Endothelial cell of umbilical vein (primary cell): ENCODE measurements around the gene ABAT. TPM values are rescaled to one million over a fixed set of nuclear protein-coding genes. Genes with fewer than 3 reads are reported as not detected.

Source experiments
- BruUV-seq: library from RNA; stranded (reverse); fragments of 400-500 nt; replicated peaks from 2 replicates; lab custom pipeline; 2021; lab: Mats Ljungman, UMichigan
- CTCF ChIA-PET: fragments of 300-600, 350-600 bp; sonication (Branson Sonifier 250); formaldehyde crosslinking; loops from one replicate; lab custom pipeline; 2021; ENCODE audit warnings: antibody characterized with exemption, inconsistent platforms; lab: Charles Lee
- POLR2A ChIA-PET: fragments of 300-600, 350-600 bp; sonication (Branson Sonifier 250); formaldehyde crosslinking; loops from one replicate; lab custom pipeline; 2021; ENCODE audit warnings: antibody characterized with exemption, inconsistent platforms; lab: Charles Lee
- DNase-seq: peaks from one replicate; pipeline ENCODE4 v3.0.0-alpha.2; 2011; ENCODE audit warnings: low read depth, low spot score
- FAIRE-seq: peaks from 2 replicates; lab custom pipeline; 2011; peaks lifted over from hg19 to GRCh38; lab: Jason Lieb, UNC
- H2AFZ ChIP-seq: 2 replicates; pipeline ENCODE4 v1.6.0; 2012; ENCODE audit warnings: low read depth, low read length, control low read depth, inconsistent platforms
- H3K27ac ChIP-seq: 2 replicates; pipeline ENCODE4 v1.5.1; 2011; ENCODE audit warnings: low read depth, mild to moderate bottlenecking, control low read depth, low read length, moderate library complexity; ENCODE audit not compliant: insufficient read depth
- H3K27me3 ChIP-seq, 2 experiments: 2 replicates each; pipeline versions ENCODE4 v1.6.0 to v1.6.1; 2011; ENCODE audit warnings: low read length in 2 of 2, mixed read lengths in 1 of 2; ENCODE audit not compliant: control insufficient read depth in 2 of 2, insufficient read depth in 2 of 2
- H3K36me3 ChIP-seq, 2 experiments: 2 replicates in 1 of 2; 3 replicates in 1 of 2; pipeline ENCODE4 v1.5.1; 2011; ENCODE audit warnings: low read length in 2 of 2, mild to moderate bottlenecking in 1 of 2, moderate library complexity in 1 of 2; ENCODE audit not compliant: control insufficient read depth in 2 of 2, insufficient read depth in 2 of 2; ENCODE audit errors: extremely low read depth in 1 of 2
- H3K4me1 ChIP-seq: 3 replicates; pipeline ENCODE4 v1.5.1; 2011; ENCODE audit warnings: mild to moderate bottlenecking, low read length; ENCODE audit not compliant: control insufficient read depth, insufficient read depth; ENCODE audit errors: extremely low read depth
- H3K4me2 ChIP-seq: 2 replicates; pipeline ENCODE4 v1.6.1; 2011; ENCODE audit warnings: low read length, control low read depth, mixed read lengths; ENCODE audit not compliant: insufficient read depth
- H3K4me3 ChIP-seq, 3 experiments: fragments of 200-600 bp in 1 of 3; sonication (generic), shearing (Covaris generic) in 1 of 3; replicated peaks in 1 of 3; 2 replicates each; pipeline ENCODE4 v1.5.1; 2011 to 2016; ENCODE audit warnings: control low read depth in 3 of 3, low read length in 3 of 3, mild to moderate bottlenecking in 2 of 3, inconsistent platforms in 1 of 3, low read depth in 1 of 3, moderate library complexity in 1 of 3; ENCODE audit not compliant: insufficient read depth in 1 of 3
- H3K79me2 ChIP-seq: 2 replicates; pipeline ENCODE4 v1.6.0; 2012; ENCODE audit warnings: low read length, inconsistent platforms; ENCODE audit not compliant: control insufficient read depth, insufficient read depth
- H3K9ac ChIP-seq: replicated peaks from 2 replicates; pipeline ENCODE3; 2011; ENCODE audit warnings: low read length, control low read depth; ENCODE audit not compliant: insufficient read depth; ENCODE audit errors: extremely low read depth
- H3K9me1 ChIP-seq: replicated peaks from 3 replicates; pipeline ENCODE4 v1.6.0; 2011; ENCODE audit warnings: mild to moderate bottlenecking, low read length; ENCODE audit not compliant: control insufficient read depth, insufficient read depth; ENCODE audit errors: extremely low read depth
- H3K9me3 ChIP-seq: replicated peaks from 2 replicates; pipeline ENCODE4 v1.5.1; 2012; ENCODE audit warnings: low read length, inconsistent platforms; ENCODE audit not compliant: control insufficient read depth, insufficient read depth
- H4K20me1 ChIP-seq: replicated peaks from 2 replicates; pipeline ENCODE3; 2011; ENCODE audit warnings: mild to moderate bottlenecking, low read length; ENCODE audit not compliant: control insufficient read depth, insufficient read depth; ENCODE audit errors: extremely low read depth
- EZH2 ChIP-seq: IDR thresholded peaks from 2 replicates; pipeline ENCODE4 v1.6.1; 2012; ENCODE audit warnings: borderline replicate concordance, low read depth, mild to moderate bottlenecking, moderate library complexity, low read length, inconsistent platforms; ENCODE audit not compliant: severe bottlenecking
- FOS ChIP-seq: IDR thresholded peaks from 2 replicates; pipeline ENCODE4 v1.6.1; 2011; ENCODE audit warnings: mild to moderate bottlenecking, low read length, moderate library complexity, borderline replicate concordance; ENCODE audit not compliant: insufficient read depth
- GATA2 ChIP-seq: IDR thresholded peaks from 2 replicates; pipeline ENCODE4 v1.7.0; 2011; ENCODE audit warnings: low read depth, mild to moderate bottlenecking, moderate library complexity, mixed read lengths, low read length; ENCODE audit not compliant: insufficient read length, insufficient read depth
- JUN ChIP-seq: IDR thresholded peaks from 2 replicates; pipeline ENCODE4 v1.6.1; 2011; ENCODE audit warnings: borderline replicate concordance, low read depth; ENCODE audit not compliant: insufficient read length, insufficient read depth
- MAX ChIP-seq: IDR thresholded peaks from 2 replicates; pipeline ENCODE4 v1.6.1; 2011; ENCODE audit not compliant: insufficient read depth, insufficient read length
- MYC ChIP-seq: IDR thresholded peaks from one replicate; pipeline ENCODE4 v1.6.1; 2011; ENCODE audit warnings: mild to moderate bottlenecking, low read depth, low read length
- POLR2A ChIP-seq: IDR thresholded peaks from 2 replicates; pipeline ENCODE4 v1.6.1; 2012; ENCODE audit warnings: low read depth, mild to moderate bottlenecking, control low read depth, low read length
- POLR2AphosphoS5 ChIP-seq: IDR thresholded peaks from 2 replicates; pipeline ENCODE4 v1.6.1; 2012; ENCODE audit warnings: low read depth, mild to moderate bottlenecking, control low read depth, low read length, moderate library complexity; ENCODE audit not compliant: insufficient read depth
- dilution Hi-C: fragments of 300-500 bp; cut with MboI; formaldehyde crosslinking; loops from one replicate; pipeline ENCODE4 v1.15.0; 2019; ENCODE audit warnings: low sequenced_read_pairs; ENCODE audit not compliant: extremely low pct_ligation_motif_present
- intact Hi-C: fragments of 100-400 bp; cut with micrococcal nuclease; formaldehyde crosslinking; loops from one replicate; pipeline ENCODE4 v1.10.0; 2022
- polyA plus RNA-seq, 4 experiments: library from polyadenylated mRNA; depleted of rRNA in 3 of 4; stranded (reverse) in 3 of 4; unstranded in 1 of 4; fragments of >200 nt; gene quantifications; 2 replicates each; pipeline versions ENCODE4 v1.2.1 to v1.2.3, GENCODE V29; 2011 to 2012; ENCODE audit warnings: missing spikeins in 1 of 4
- total RNA-seq: library from RNA; stranded (reverse); gene quantifications from 2 replicates; pipeline ENCODE4 v1.2.3, GENCODE V29; 2021
- TF ChIP-seq, protein P1 (sequence below), 2 donors: IDR thresholded peaks; 1 replicate in 1 of 2; 2 replicates in 1 of 2; pipeline ENCODE4 v1.5.1; 2011; ENCODE audit warnings: low read length in 2 of 2, mild to moderate bottlenecking in 2 of 2, moderate library complexity in 2 of 2, control low read depth in 1 of 2, inconsistent platforms in 1 of 2, low read depth in 1 of 2; ENCODE audit not compliant: insufficient read depth in 1 of 2; ENCODE audit errors: extremely low read depth in 1 of 2

The ABAT gene
- total and polyA plus RNA-seq, 2 donors (not counting 3 experiments of a cell fraction or from before 2014, with no cell fraction given): 1.3 to 1.4 TPM

GRCh38 chr16:8716592-8716991, 42.2 kb downstream of the ABAT start:
- H3K9me1 ChIP-seq: no peaks in the 10 kb centered on the region
- FAIRE-seq: no peak
- TF ChIP-seq POLR2AphosphoS5 (no peak), POLR2A (no peak), JUN (no peak), GATA2 (no peak), MYC (no peak), FOS (no peak), MAX (no peak), EZH2 (no peak)
- TF ChIP-seq, protein P1, sequence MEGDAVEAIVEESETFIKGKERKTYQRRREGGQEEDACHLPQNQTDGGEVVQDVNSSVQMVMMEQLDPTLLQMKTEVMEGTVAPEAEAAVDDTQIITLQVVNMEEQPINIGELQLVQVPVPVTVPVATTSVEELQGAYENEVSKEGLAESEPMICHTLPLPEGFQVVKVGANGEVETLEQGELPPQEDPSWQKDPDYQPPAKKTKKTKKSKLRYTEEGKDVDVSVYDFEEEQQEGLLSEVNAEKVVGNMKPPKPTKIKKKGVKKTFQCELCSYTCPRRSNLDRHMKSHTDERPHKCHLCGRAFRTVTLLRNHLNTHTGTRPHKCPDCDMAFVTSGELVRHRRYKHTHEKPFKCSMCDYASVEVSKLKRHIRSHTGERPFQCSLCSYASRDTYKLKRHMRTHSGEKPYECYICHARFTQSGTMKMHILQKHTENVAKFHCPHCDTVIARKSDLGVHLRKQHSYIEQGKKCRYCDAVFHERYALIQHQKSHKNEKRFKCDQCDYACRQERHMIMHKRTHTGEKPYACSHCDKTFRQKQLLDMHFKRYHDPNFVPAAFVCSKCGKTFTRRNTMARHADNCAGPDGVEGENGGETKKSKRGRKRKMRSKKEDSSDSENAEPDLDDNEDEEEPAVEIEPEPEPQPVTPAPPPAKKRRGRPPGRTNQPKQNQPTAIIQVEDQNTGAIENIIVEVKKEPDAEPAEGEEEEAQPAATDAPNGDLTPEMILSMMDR (IDR thresholded peaks at IDR 0.05; ENCODE audit: extremely low read depth in 1 of 2, insufficient read depth in 1 of 2, low read depth in 1 of 2, low read length in 2 of 2): no peak
- dilution Hi-C loops (no loop called here), intact Hi-C loops (no loop called here)
- H4K20me1 ChIP-seq: no peaks in the 10 kb centered on the region
- no peak overlapping the region for H2AFZ ChIP-seq
- no peaks in the 10 kb centered on the region for H3K9me3 ChIP-seq
- ChIA-PET CTCF (no interaction called here), POLR2A (no interaction called here)
- H3K79me2 ChIP-seq: no peaks in the 10 kb centered on the region
- H3K9ac ChIP-seq: no peak overlapping the region
- H3K4me3 ChIP-seq: no peak overlapping the region
- no peak overlapping the region for H3K4me2 ChIP-seq
- no peaks in the 10 kb centered on the region for H3K27me3 ChIP-seq
- no peak for DNase-seq
- no peaks in the 10 kb centered on the region for H3K4me1 ChIP-seq
- no peaks in the 10 kb centered on the region for H3K36me3 ChIP-seq
- no peak overlapping the region for H3K27ac ChIP-seq
- no TSS peak for BruUV-seq
